ENCODE data around the gene ZNF485. TPM values are rescaled to one million over a fixed set of nuclear protein-coding genes. Genes with fewer than 3 reads are reported as not detected.

Gene ZNF485
- total and polyA plus RNA-seq, 2 donors (not counting 1 experiment from before 2014, with no cell fraction given), result 4.8 to 8.4 TPM

DNA sequence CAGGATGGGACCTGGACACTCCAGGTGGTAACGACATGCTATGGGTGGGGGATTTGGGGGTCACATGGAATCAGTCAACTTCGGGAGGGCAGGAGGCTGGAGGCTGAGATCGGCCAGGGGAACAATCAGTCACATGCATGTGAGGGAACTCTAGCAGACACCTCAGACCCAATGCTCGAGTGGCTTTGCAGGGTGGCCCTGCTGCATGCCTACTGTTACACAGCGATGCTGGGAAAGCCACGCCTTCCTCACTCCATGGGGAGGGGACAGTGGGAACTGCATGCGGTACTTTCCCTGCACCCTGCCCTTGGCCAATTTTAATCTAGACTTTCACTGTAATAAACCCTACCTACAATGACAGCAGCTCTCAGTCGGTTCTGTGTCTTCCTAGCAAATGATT lies 49.1 kb downstream of the ZNF485 start:
- no peaks in the 10 kb centered on the region for H3K4me1 ChIP-seq (ENCODE audit: control insufficient read depth in 2 of 2, insufficient read depth in 2 of 2, low read length in 2 of 2)
- no peak overlapping the region for H3K4me3 Mint-ChIP-seq

DNA sequence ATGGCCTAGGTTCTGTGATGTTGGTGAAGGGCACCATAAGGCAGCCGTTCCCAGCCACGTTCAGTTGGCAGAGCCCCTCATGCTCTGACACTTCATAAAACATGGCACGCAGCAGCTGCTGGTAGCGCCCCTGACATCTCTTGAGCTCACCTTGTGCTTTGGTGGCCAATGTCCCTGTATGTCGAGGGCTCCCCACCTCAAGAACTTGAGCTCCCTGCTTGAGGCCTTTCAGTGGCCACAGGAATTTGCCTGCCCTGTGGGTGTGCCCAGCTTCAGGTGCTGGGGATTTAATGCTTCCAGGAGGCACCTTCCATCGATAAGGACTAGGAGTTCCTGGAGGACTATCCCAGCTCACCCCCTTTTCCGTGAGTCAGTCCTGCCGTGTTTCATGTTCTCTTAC lies 52.0 kb downstream of the ZNF485 start:
- ATAC-seq (ENCODE audit: low read depth) (no peak), DNase-seq (no peak)
- intact Hi-C loops (cut with micrococcal nuclease), result no loop called here
- Histone ChIP-seq H3K4me1 (ENCODE audit: control insufficient read depth in 2 of 2, insufficient read depth in 2 of 2, low read length in 2 of 2) (no peaks in the 10 kb centered on the region), H3K36me3 (replicated peaks in 1 of 2; ENCODE audit: control extremely low read depth in 1 of 2, control insufficient read depth in 1 of 2, extremely low read depth in 1 of 2, insufficient read depth in 2 of 2, low read length in 1 of 2) (no peaks in the 10 kb centered on the region), H3K9ac (ENCODE audit: low read length) (no peak overlapping the region), H3K27ac (ENCODE audit: low read length in 2 of 2) (no peak overlapping the region), H3K4me3 (ENCODE audit: control extremely low read depth in 1 of 5, extremely low read depth in 1 of 5, insufficient read depth in 1 of 5, low read depth in 2 of 5, low read length in 4 of 5) (no peak overlapping the region), H4K20me1 (ENCODE audit: control insufficient read depth, insufficient read depth, low read length, poor library complexity, severe bottlenecking) (no peaks in the 10 kb centered on the region), H3K4me2 (replicated peaks; ENCODE audit: low read depth, low read length, poor library complexity, severe bottlenecking) (no peak overlapping the region), H2AFZ (ENCODE audit: insufficient read depth, low read depth, low read length, poor library complexity, severe bottlenecking) (no peak overlapping the region), H3K27me3 (replicated peaks in 1 of 4; ENCODE audit: control extremely low read depth in 1 of 4, control insufficient read depth in 3 of 4, insufficient read depth in 4 of 4, low read length in 3 of 4) (no peaks in the 10 kb centered on the region), H3K79me2 (ENCODE audit: control insufficient read depth, insufficient read depth, low read length) (no peaks in the 10 kb centered on the region), H3K9me3 (ENCODE audit: control extremely low read depth in 1 of 3, control insufficient read depth in 2 of 3, insufficient read depth in 1 of 3, low read length in 2 of 3) (peaks cover 1 to 3% (median 2%) of the 10 kb centered on the region in 3 donors)
- CTCF ChIA-PET, result no interaction called here
- Mint-ChIP-seq H3K27me3 (peaks cover 29% of the 10 kb centered on the region), H3K4me1 (no peaks in the 10 kb centered on the region), H3K9me3 (ENCODE audit: insufficient read depth) (no peaks in the 10 kb centered on the region), H3K27ac (no peak overlapping the region), H3K4me3 (no peak overlapping the region)
- 81% methylated on average over 6 of the region's 8 CpGs for WGBS (ENCODE audit: insufficient coverage)
- no peak for TF ChIP-seq EZH2 (IDR thresholded peaks at IDR 0.05; ENCODE audit: borderline replicate concordance, insufficient read depth, low read depth, low read length, poor library complexity, severe bottlenecking)
- TF ChIP-seq, protein P1, sequence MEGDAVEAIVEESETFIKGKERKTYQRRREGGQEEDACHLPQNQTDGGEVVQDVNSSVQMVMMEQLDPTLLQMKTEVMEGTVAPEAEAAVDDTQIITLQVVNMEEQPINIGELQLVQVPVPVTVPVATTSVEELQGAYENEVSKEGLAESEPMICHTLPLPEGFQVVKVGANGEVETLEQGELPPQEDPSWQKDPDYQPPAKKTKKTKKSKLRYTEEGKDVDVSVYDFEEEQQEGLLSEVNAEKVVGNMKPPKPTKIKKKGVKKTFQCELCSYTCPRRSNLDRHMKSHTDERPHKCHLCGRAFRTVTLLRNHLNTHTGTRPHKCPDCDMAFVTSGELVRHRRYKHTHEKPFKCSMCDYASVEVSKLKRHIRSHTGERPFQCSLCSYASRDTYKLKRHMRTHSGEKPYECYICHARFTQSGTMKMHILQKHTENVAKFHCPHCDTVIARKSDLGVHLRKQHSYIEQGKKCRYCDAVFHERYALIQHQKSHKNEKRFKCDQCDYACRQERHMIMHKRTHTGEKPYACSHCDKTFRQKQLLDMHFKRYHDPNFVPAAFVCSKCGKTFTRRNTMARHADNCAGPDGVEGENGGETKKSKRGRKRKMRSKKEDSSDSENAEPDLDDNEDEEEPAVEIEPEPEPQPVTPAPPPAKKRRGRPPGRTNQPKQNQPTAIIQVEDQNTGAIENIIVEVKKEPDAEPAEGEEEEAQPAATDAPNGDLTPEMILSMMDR (IDR thresholded peaks at IDR 0.05), result no peak
- POLR2A ChIA-PET, result no interaction called here

More for the DNA sequence above, 49.1 kb downstream of the ZNF485 start:
- ATAC-seq (ENCODE audit: low read depth) (no peak), DNase-seq (no peak)
- peaks cover 0 to 6% (median 0%) of the 10 kb centered on the region in 4 experiments for H3K27me3 ChIP-seq (replicated peaks in 1 of 4; ENCODE audit: control extremely low read depth in 1 of 4, control insufficient read depth in 3 of 4, insufficient read depth in 4 of 4, low read length in 3 of 4)
- TF ChIP-seq, protein P1 (IDR thresholded peaks at IDR 0.05), result no peak
- no peak for TF ChIP-seq EZH2 (IDR thresholded peaks at IDR 0.05; ENCODE audit: borderline replicate concordance, insufficient read depth, low read depth, low read length, poor library complexity, severe bottlenecking)
- H3K79me2 ChIP-seq (ENCODE audit: control insufficient read depth, insufficient read depth, low read length), result no peaks in the 10 kb centered on the region
- no peak overlapping the region for H3K9ac ChIP-seq (ENCODE audit: low read length)
- intact Hi-C loops (cut with micrococcal nuclease), result no loop called here
- H3K27me3 Mint-ChIP-seq, result peaks cover 28% of the 10 kb centered on the region
- no peaks in the 10 kb centered on the region for H3K9me3 ChIP-seq (ENCODE audit: control extremely low read depth in 1 of 3, control insufficient read depth in 2 of 3, insufficient read depth in 1 of 3, low read length in 2 of 3)
- no peak overlapping the region for H3K27ac ChIP-seq (ENCODE audit: low read length in 2 of 2)
- H3K4me3 ChIP-seq (ENCODE audit: control extremely low read depth in 1 of 5, extremely low read depth in 1 of 5, insufficient read depth in 1 of 5, low read depth in 2 of 5, low read length in 4 of 5), result no peak overlapping the region
- CTCF ChIA-PET, result no interaction called here
- H3K4me2 ChIP-seq (replicated peaks; ENCODE audit: low read depth, low read length, poor library complexity, severe bottlenecking), result no peak overlapping the region
- no peak overlapping the region for H3K27ac Mint-ChIP-seq
- H3K4me1 Mint-ChIP-seq, result no peaks in the 10 kb centered on the region
- POLR2A ChIA-PET, result interaction anchor here (0.6 kb wide), 1 partner anchor 15 kb away, joined by 3 read pairs; no protein-coding TSS in a partner anchor
- WGBS (ENCODE audit: insufficient coverage), result 90% methylated on average over 6 of the region's 8 CpGs
- no peak overlapping the region for H2AFZ ChIP-seq (ENCODE audit: insufficient read depth, low read depth, low read length, poor library complexity, severe bottlenecking)
- H3K9me3 Mint-ChIP-seq (ENCODE audit: insufficient read depth), result no peaks in the 10 kb centered on the region
- no peaks in the 10 kb centered on the region for H3K36me3 ChIP-seq (replicated peaks in 1 of 2; ENCODE audit: control extremely low read depth in 1 of 2, control insufficient read depth in 1 of 2, extremely low read depth in 1 of 2, insufficient read depth in 2 of 2, low read length in 1 of 2)
- H4K20me1 ChIP-seq (ENCODE audit: control insufficient read depth, insufficient read depth, low read length, poor library complexity, severe bottlenecking), result no peaks in the 10 kb centered on the region

Measured in B cell (primary cell).